ENCODE results near the gene IRF2BPL.

- TF ChIP-seq CTCF (conservative IDR thresholded peaks at IDR 0.05): no peak
- no peak for TF ChIP-seq ZFX (IDR thresholded peaks at IDR 0.05)
These were observed 34.8 kb downstream of the IRF2BPL start for GRCh38 chr14:76993752-76994151.

Measured in C4-2B (cell line).